Lung (tissue), 12 donors: ENCODE results near the gene C11orf86. TPM values are rescaled to one million over a fixed set of nuclear protein-coding genes. Genes with fewer than 3 reads are reported as not detected.

Source experiments
- ATAC-seq: fragments of 200-7000 bp; cut with Tn5 transposase; one replicate; pipeline ENCODE4 v1.9.1; 2020; ENCODE audit warnings: moderate number of reproducible peaks; ENCODE audit not compliant: insufficient read depth, low FRiP score
- DNase-seq, 3 donors: peaks; one replicate each; pipeline ENCODE4 v3.0.0-alpha.2; 2013 to 2017
- H3K27ac ChIP-seq, 2 donors: one replicate each; pipeline ENCODE4 v1.5.1; 2013; ENCODE audit warnings: mild to moderate bottlenecking in 2 of 2, moderate library complexity in 2 of 2, control low read depth in 1 of 2, inconsistent platforms in 1 of 2, low read depth in 1 of 2, low read length in 1 of 2
- H3K27me3 ChIP-seq, 3 donors: one replicate each; pipeline ENCODE4 v1.5.1; 2013; ENCODE audit warnings: low read length in 2 of 3; ENCODE audit not compliant: control insufficient read depth in 3 of 3, insufficient read depth in 3 of 3
- H3K36me3 ChIP-seq, 4 donors: one replicate each; pipeline ENCODE4 v1.5.1; 2013; ENCODE audit warnings: low read length in 4 of 4, mild to moderate bottlenecking in 1 of 4, moderate library complexity in 1 of 4; ENCODE audit not compliant: control insufficient read depth in 4 of 4, insufficient read depth in 4 of 4
- H3K4me1 ChIP-seq, 5 donors: one replicate each; pipeline ENCODE4 v1.5.1; 2013; ENCODE audit warnings: low read length in 5 of 5, mild to moderate bottlenecking in 2 of 5, moderate library complexity in 1 of 5; ENCODE audit not compliant: control insufficient read depth in 5 of 5, insufficient read depth in 5 of 5
- H3K4me3 ChIP-seq: one replicate; pipeline ENCODE4 v1.5.1; 2013; ENCODE audit warnings: mild to moderate bottlenecking, control low read depth, moderate library complexity
- H3K9ac ChIP-seq, 2 donors: one replicate each; pipeline ENCODE4 v1.5.1; 2013; ENCODE audit warnings: low read length in 2 of 2, control low read depth in 1 of 2; ENCODE audit not compliant: insufficient read depth in 1 of 2
- H3K9me3 ChIP-seq, 4 donors: one replicate each; pipeline ENCODE4 v1.5.1; 2013; ENCODE audit warnings: low read length in 3 of 4, mild to moderate bottlenecking in 1 of 4, moderate library complexity in 1 of 4; ENCODE audit not compliant: control insufficient read depth in 4 of 4, insufficient read depth in 3 of 4
- WGBS, 2 donors: extraction: QIAGEN DNeasy Blood & Tissue Kit; methylation state at CpG; one replicate each; pipeline ENCODE4 v1.1.7; 2013; 5-methylcytosine and 5-hydroxymethylcytosine counted together
- polyA plus RNA-seq, 2 donors: library from polyadenylated mRNA; stranded (reverse); fragments of 200-250 nt; gene quantifications; one replicate each; pipeline ENCODE4 v1.2.1, GENCODE V29; 2013
- total RNA-seq, 2 donors: library from RNA; depleted of rRNA in 1 of 2; stranded (reverse); fragments of >200 nt in 1 of 2; gene quantifications; one replicate each; pipeline ENCODE4 v1.2.1, GENCODE V29; 2014 to 2021
- TF ChIP-seq, protein P1 (sequence below): IDR thresholded peaks from 2 replicates; pipeline ENCODE4 v1.5.1; 2012; ENCODE audit warnings: mild to moderate bottlenecking; ENCODE audit errors: control extremely low read depth, extremely low read depth
- donor health status: control.
- donor health status: control.
- donor health status: Bipolar disorder and iron deficiency.
- donor health status: healthy.
- donor health status: DM: yes; HTN: yes; CAD: no.

Gene C11orf86
- total and polyA plus RNA-seq, 4 donors: not detected

DNA sequence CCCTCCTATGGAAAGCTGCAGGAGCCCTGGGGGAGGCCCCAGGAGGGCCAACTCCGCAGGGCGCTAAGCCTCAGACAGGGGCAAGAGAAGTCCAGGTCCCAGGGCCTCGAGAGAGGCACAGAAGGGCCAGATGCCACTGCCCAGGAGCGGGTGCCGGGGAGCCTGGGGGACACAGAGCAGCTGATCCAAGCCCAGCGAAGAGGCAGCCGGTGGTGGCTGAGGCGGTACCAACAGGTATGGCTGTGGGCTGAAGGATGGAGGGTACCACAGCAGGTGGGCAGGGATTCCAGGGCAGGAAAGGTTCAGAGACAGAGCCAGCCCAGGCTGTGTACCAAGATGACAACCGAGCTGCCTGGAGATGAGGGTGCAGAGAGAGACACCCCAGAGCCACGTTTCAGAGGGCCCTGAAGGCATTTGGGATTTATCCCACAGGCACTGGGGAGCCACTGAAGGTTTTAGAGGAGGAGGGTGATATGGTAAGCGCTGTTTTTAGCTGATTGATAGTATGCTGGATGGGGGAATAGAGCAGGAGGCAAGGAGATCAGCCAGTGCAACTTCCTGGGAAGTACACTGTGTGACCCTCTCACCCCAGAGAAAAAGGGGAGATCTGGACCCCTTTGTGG is 412 bp downstream of the C11orf86 start:
- no peak overlapping the region for H3K4me3 ChIP-seq
- whole genome bisulfite sequencing, 2 donors: 71 to 73% methylated on average over 11 of the region's 11 CpGs
- no peaks in the 10 kb centered on the region for H3K36me3 ChIP-seq
- peaks cover 0 to 5% (median 0%) of the 10 kb centered on the region in 5 donors for H3K4me1 ChIP-seq
- no peak overlapping the region for H3K9ac ChIP-seq
- peaks cover 0 to 10% (median 1%) of the 10 kb centered on the region in 4 donors for H3K9me3 ChIP-seq
- H3K27ac ChIP-seq: no peak overlapping the region
- no peak for ATAC-seq
- TF ChIP-seq, protein P1, sequence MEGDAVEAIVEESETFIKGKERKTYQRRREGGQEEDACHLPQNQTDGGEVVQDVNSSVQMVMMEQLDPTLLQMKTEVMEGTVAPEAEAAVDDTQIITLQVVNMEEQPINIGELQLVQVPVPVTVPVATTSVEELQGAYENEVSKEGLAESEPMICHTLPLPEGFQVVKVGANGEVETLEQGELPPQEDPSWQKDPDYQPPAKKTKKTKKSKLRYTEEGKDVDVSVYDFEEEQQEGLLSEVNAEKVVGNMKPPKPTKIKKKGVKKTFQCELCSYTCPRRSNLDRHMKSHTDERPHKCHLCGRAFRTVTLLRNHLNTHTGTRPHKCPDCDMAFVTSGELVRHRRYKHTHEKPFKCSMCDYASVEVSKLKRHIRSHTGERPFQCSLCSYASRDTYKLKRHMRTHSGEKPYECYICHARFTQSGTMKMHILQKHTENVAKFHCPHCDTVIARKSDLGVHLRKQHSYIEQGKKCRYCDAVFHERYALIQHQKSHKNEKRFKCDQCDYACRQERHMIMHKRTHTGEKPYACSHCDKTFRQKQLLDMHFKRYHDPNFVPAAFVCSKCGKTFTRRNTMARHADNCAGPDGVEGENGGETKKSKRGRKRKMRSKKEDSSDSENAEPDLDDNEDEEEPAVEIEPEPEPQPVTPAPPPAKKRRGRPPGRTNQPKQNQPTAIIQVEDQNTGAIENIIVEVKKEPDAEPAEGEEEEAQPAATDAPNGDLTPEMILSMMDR: no peak
- peaks cover 0 to 1% (median 0%) of the 10 kb centered on the region in 3 donors for H3K27me3 ChIP-seq
- no peak for DNase-seq

DNA sequence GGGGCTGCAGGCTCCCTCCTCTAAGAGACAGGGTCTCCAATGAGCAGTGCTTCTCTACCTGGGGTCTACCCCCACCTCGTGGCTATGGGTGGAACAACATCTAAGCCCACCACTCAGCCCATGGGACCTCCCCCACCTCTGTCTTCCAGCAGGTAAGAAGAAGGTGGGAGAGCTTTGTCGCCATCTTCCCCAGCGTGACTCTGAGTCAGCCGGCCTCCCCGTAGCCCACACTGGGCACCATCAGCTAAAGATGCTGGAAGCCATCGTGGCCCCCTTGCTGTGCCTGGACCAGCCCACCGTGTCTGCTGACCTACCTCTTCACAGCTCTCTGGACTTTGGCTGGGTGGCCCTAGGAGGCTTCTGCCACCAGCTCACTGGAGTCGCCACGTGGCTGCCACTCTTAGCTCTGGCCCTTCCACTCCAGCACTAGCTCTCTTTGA is 944 bp downstream of the C11orf86 start:
- TF ChIP-seq, protein P1: no peak
- peak; percentile 15 to 39 (median 37) for DNase-seq
- Histone ChIP-seq H3K4me3 (no peak overlapping the region), H3K36me3 (no peaks in the 10 kb centered on the region), H3K27me3 (no peaks in the 10 kb centered on the region), H3K27ac (no peak overlapping the region), H3K9me3 (peaks cover 0 to 10% (median 1%) of the 10 kb centered on the region in 4 donors), H3K9ac (no peak overlapping the region), H3K4me1 (peaks cover 0 to 4% (median 0%) of the 10 kb centered on the region in 5 donors)
- no peak for ATAC-seq
- 55 to 56% methylated on average over 9 of the region's 9 CpGs for WGBS, 2 donors

DNA sequence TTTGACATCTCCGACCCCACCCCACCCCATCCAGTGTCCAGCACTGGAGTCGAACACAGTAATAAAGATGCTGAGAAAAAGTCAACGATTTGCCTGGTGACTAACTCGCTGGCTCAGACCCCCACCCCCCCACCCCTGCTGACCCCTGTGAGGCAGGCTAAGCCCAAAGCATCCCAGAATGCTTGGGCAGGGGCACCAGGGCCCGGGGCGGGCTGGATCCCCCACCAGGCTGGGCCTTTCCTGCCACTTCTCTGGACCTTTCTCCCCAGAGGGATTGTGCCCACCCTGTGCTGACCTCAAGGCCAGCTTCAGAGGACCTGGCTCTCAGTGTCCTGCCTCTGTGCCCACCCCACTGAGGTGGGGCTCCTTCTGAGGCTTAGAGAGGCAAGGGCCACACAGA is 1.8 kb downstream of the C11orf86 start:
- H3K9me3 ChIP-seq: peaks cover 0 to 8% (median 1%) of the 10 kb centered on the region in 4 donors
- ATAC-seq (no peak), DNase-seq (no peak)
- no peaks in the 10 kb centered on the region for H3K27me3 ChIP-seq
- H3K27ac ChIP-seq: no peak overlapping the region
- no peaks in the 10 kb centered on the region for H3K4me1 ChIP-seq
- H3K4me3 ChIP-seq: no peak overlapping the region
- no peak overlapping the region for H3K9ac ChIP-seq
- TF ChIP-seq, protein P1: no peak
- 87 to 89% methylated on average over 6 of the region's 6 CpGs for WGBS, 2 donors
- H3K36me3 ChIP-seq: no peaks in the 10 kb centered on the region
